ENCODE measurements around the gene SLC35F3. TPM values are rescaled to one million over a fixed set of nuclear protein-coding genes. Genes with fewer than 3 reads are reported as not detected.
A peak's percentile ranks its signal among the peaks of the same experiment; 100 is the strongest.

The SLC35F3 gene
- total RNA-seq, 2 donors from 2014 or later: 0.24 to 2.4 TPM

GRCh38 chr1:234265321-234265720 lies 360.8 kb downstream of the SLC35F3 start:
- no peaks in the 10 kb centered on the region for H3K27me3 Mint-ChIP-seq (ENCODE audit: low read depth)
- no peak for DNase-seq
- H3K9me3 Mint-ChIP-seq: peaks cover 0 to 2% of the 10 kb centered on the region in 2 donors
- no peak overlapping the region for H3K4me3 Mint-ChIP-seq
- ATAC-seq (replicated peaks in 1 of 2): no peak
- peaks cover 0 to 3% of the 10 kb centered on the region in 2 donors for H3K36me3 Mint-ChIP-seq (ENCODE audit: insufficient read depth in 2 of 2)
- no peak overlapping the region for H3K27ac Mint-ChIP-seq
- peaks cover 20% of the 10 kb centered on the region for H3K4me1 Mint-ChIP-seq (ENCODE audit: low read depth)

GRCh38 chr1:234265861-234266260 lies 361.4 kb downstream of the SLC35F3 start:
- H3K4me1 Mint-ChIP-seq (ENCODE audit: low read depth): peaks cover 20% of the 10 kb centered on the region
- H3K9me3 Mint-ChIP-seq: no peaks in the 10 kb centered on the region
- no peaks in the 10 kb centered on the region for H3K27me3 Mint-ChIP-seq (ENCODE audit: low read depth)
- no peaks in the 10 kb centered on the region for H3K36me3 Mint-ChIP-seq (ENCODE audit: insufficient read depth in 2 of 2)
- no peak for DNase-seq
- H3K4me3 Mint-ChIP-seq: no peak overlapping the region
- no peak overlapping the region for H3K27ac Mint-ChIP-seq
- ATAC-seq (replicated peaks in 1 of 2): no peak

DNA sequence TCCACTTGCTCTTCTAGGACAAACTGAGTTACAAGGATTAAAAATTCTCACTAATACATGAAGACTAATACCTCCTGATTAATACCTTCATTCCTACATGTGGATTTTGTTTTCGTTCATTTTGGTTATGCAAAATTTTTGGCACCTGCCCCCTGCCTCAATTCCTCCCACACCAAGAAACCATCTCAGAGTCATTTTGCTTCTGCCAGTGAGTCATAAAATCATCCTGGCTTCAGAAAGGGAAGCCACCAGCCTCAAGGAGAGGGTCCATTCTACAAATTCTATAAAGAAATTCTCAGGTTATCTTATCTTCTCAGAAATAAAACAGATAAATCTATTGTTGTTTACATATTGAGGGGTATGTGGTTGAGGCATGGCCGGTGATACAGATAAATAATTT lies 365.6 kb downstream of the SLC35F3 start:
- Mint-ChIP-seq H3K9me3 (no peaks in the 10 kb centered on the region), H3K4me1 (ENCODE audit: low read depth) (peaks cover 27% of the 10 kb centered on the region), H3K27ac (no peak overlapping the region), H3K27me3 (ENCODE audit: low read depth) (peaks cover 22% of the 10 kb centered on the region), H3K4me3 (peak overlapping the region in 1 of 2 donors; percentile 23), H3K36me3 (ENCODE audit: insufficient read depth in 2 of 2) (no peaks in the 10 kb centered on the region)
- DNase-seq (peak; percentile 11 to 14), ATAC-seq (replicated peaks in 1 of 2) (peak; percentile 27 to 34)

- DNase-seq (no peak), ATAC-seq (replicated peaks in 1 of 2) (peak; percentile 12 to 28)
- Mint-ChIP-seq H3K4me1 (ENCODE audit: low read depth) (peaks cover 27% of the 10 kb centered on the region), H3K27me3 (ENCODE audit: low read depth) (peaks cover 28% of the 10 kb centered on the region), H3K9me3 (no peaks in the 10 kb centered on the region), H3K36me3 (ENCODE audit: insufficient read depth in 2 of 2) (no peaks in the 10 kb centered on the region), H3K4me3 (peak overlapping the region; percentile 13 to 23), H3K27ac (no peak overlapping the region)
Observed at GRCh38 chr1:234270581-234271242, 366.2 kb downstream of the SLC35F3 start.

GRCh38 chr1:234271243-234271606 lies 366.7 kb downstream of the SLC35F3 start:
- peak; percentile 94 for ATAC-seq (replicated peaks in 1 of 2)

GRCh38 chr1:234272656-234273312 lies 368.3 kb downstream of the SLC35F3 start:
- Mint-ChIP-seq H3K4me3 (no peak overlapping the region), H3K27ac (no peak overlapping the region), H3K36me3 (ENCODE audit: insufficient read depth in 2 of 2) (no peaks in the 10 kb centered on the region), H3K9me3 (no peaks in the 10 kb centered on the region), H3K4me1 (ENCODE audit: low read depth) (peaks cover 27% of the 10 kb centered on the region), H3K27me3 (ENCODE audit: low read depth) (peaks cover 28% of the 10 kb centered on the region)
- ATAC-seq (replicated peaks in 1 of 2) (no peak), DNase-seq (no peak)

More at GRCh38 chr1:234271243-234271606, 366.7 kb downstream of the SLC35F3 start:
- Mint-ChIP-seq H3K27me3 (ENCODE audit: low read depth) (peaks cover 28% of the 10 kb centered on the region), H3K4me1 (ENCODE audit: low read depth) (peaks cover 27% of the 10 kb centered on the region), H3K9me3 (no peaks in the 10 kb centered on the region), H3K4me3 (peak overlapping the region; percentile 13 to 23), H3K27ac (no peak overlapping the region), H3K36me3 (ENCODE audit: insufficient read depth in 2 of 2) (no peaks in the 10 kb centered on the region)
- no peak for DNase-seq

- peaks cover 30% of the 10 kb centered on the region for H3K27me3 Mint-ChIP-seq (ENCODE audit: low read depth)
- no peaks in the 10 kb centered on the region for H3K36me3 Mint-ChIP-seq (ENCODE audit: insufficient read depth in 2 of 2)
- H3K27ac Mint-ChIP-seq: no peak overlapping the region
- H3K4me1 Mint-ChIP-seq (ENCODE audit: low read depth): peaks cover 27% of the 10 kb centered on the region
- H3K9me3 Mint-ChIP-seq: no peaks in the 10 kb centered on the region
- no peak for ATAC-seq (replicated peaks in 1 of 2)
- no peak for DNase-seq
- no peak overlapping the region for H3K4me3 Mint-ChIP-seq
Observed at GRCh38 chr1:234273981-234274380, 369.5 kb downstream of the SLC35F3 start.

DNA sequence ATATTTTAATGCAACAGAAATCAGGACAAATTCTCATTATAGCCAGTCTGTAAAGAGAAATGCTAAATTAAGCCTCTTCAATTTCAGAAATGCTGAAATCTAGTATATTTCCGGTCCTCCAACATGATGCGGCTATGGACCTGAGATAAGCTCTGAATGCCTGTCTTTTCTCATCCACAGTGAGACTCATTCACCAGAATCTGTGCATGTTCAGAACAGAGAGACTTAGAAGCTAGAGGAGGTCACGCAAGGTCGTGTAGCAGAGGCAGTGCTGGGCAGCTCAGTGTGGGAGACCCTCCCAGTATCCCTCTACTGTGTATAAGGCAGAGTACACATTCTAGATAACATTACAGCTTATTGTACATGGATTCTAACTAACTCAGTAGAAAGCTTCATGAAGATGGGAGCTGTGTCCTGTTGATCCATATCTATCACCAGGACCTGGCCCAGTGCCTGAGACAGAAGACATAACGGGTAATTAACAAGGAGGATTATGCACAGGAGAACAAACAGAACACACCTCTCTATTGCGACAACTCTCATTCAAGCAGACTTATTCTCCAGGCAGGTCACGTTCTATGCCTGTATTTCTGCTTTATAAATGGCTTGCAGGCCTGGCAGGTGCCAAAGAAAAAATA lies 371.8 kb downstream of the SLC35F3 start:
- Mint-ChIP-seq H3K27ac (no peak overlapping the region), H3K27me3 (ENCODE audit: low read depth) (peaks cover 33% of the 10 kb centered on the region), H3K36me3 (ENCODE audit: insufficient read depth in 2 of 2) (no peaks in the 10 kb centered on the region), H3K9me3 (no peaks in the 10 kb centered on the region), H3K4me1 (ENCODE audit: low read depth) (peaks cover 10% of the 10 kb centered on the region), H3K4me3 (no peak overlapping the region)
- ATAC-seq (replicated peaks in 1 of 2): no peak
- DNase-seq: no peak

DNA sequence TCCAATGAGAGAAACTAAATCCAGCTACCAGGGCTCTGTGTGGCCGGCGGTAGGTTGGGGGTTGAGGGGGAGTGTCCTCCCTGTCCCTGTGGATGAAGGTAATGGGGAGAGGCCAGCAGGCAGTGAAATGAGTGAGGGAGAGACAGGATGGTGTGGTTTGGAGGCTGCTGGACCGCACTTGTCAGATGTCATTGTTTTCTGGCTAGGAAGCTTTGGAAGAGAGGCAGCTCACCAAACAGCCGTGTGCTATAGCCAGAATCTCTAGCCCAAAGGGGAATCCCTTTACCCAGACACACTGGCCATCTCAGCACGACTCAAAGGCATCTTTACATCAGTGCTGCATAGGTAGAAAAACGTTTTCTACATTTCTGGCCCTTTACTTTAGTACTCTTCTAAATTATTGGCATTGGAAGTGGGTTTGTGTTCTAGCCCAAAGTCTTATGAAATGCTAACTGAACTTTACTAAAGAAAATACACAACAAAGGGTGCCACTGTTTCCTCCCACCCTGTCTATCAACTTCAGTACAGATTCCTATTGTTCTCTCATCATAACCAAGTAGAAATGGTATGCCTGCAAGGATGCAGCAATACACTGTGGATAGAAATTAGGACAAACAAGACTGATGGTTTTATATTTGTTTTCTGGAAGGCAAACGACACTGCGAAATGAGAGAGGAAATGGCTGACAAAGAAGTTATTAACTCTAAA lies 372.8 kb downstream of the SLC35F3 start:
- H3K4me1 Mint-ChIP-seq (ENCODE audit: low read depth): no peaks in the 10 kb centered on the region

DNA sequence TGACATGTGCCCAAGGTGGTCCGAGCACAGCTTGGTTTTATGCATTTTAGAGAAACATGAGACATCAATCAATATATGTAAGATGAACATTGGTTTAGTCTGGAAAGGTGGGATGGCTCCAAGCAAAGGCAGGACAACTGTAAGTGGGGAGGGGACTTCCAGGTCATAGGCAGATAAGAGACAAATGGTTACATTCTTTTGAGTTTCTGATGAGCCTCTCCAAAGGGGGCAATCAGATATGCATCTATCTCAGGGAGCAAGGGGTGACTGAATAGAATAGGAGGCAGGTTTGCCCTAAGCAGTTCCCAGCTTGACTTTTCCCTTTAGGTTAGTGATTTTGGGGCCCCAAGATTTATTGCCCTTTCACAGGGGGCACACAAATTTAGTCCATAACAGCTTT lies 374.5 kb downstream of the SLC35F3 start:
- H3K4me1 Mint-ChIP-seq (ENCODE audit: low read depth): no peaks in the 10 kb centered on the region
- H3K27ac Mint-ChIP-seq: no peak overlapping the region
- no peaks in the 10 kb centered on the region for H3K36me3 Mint-ChIP-seq (ENCODE audit: insufficient read depth in 2 of 2)
- no peaks in the 10 kb centered on the region for H3K9me3 Mint-ChIP-seq
- ATAC-seq (replicated peaks in 1 of 2) (no peak), DNase-seq (no peak)
- H3K27me3 Mint-ChIP-seq (ENCODE audit: low read depth): peaks cover 18% of the 10 kb centered on the region
- no peak overlapping the region for H3K4me3 Mint-ChIP-seq

More for the DNA sequence above, 372.8 kb downstream of the SLC35F3 start:
- H3K9me3 Mint-ChIP-seq: no peaks in the 10 kb centered on the region
- no peak overlapping the region for H3K4me3 Mint-ChIP-seq
- no peak overlapping the region for H3K27ac Mint-ChIP-seq
- DNase-seq (no peak), ATAC-seq (replicated peaks in 1 of 2) (no peak)
- no peaks in the 10 kb centered on the region for H3K36me3 Mint-ChIP-seq (ENCODE audit: insufficient read depth in 2 of 2)
- peaks cover 33% of the 10 kb centered on the region for H3K27me3 Mint-ChIP-seq (ENCODE audit: low read depth)

- no peak for ATAC-seq (replicated peaks in 1 of 2)
Observed at GRCh38 chr1:234280500-234280899, 376.0 kb downstream of the SLC35F3 start.

DNA sequence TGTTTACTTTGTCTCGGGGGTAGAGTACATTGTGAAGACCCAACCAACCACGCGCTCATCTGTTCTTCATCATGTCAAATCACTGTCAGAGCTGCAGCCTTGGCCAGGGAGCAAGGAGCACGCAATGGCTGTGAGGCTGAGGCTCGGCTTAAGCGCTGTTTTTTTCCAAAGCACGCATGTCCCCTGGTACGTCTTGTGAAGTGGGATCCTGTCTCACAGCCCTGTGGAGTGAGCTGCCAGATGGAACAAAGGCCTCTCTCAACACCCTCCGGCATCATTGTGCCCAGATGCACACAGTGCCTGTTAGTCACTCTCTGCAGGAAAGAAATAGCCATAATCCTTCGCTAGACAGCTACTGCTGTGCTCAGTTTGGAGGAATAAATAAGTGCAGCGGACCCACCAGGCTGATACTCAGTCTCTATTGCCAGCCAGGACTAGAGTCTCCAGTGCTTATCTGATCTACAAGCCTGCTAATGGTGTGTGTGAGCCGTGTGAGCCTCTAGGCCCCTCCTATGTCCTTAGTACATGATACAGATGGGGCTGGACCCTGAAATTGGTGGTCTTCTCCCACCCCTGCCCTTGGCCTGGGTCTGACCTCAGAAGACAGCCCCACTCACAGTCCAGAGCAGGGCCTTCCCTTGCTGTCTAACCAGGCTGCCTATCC lies 377.5 kb downstream of the SLC35F3 start:
- Mint-ChIP-seq H3K36me3 (ENCODE audit: insufficient read depth in 2 of 2) (no peaks in the 10 kb centered on the region), H3K27me3 (ENCODE audit: low read depth) (peaks cover 26% of the 10 kb centered on the region), H3K27ac (no peak overlapping the region), H3K9me3 (no peaks in the 10 kb centered on the region), H3K4me3 (no peak overlapping the region), H3K4me1 (ENCODE audit: low read depth) (no peaks in the 10 kb centered on the region)
- ATAC-seq (replicated peaks in 1 of 2) (no peak), DNase-seq (no peak)

More at GRCh38 chr1:234280500-234280899, 376.0 kb downstream of the SLC35F3 start:
- Mint-ChIP-seq H3K4me1 (ENCODE audit: low read depth) (no peaks in the 10 kb centered on the region), H3K4me3 (no peak overlapping the region), H3K9me3 (no peaks in the 10 kb centered on the region), H3K27ac (no peak overlapping the region), H3K36me3 (ENCODE audit: insufficient read depth in 2 of 2) (no peaks in the 10 kb centered on the region), H3K27me3 (ENCODE audit: low read depth) (peaks cover 17% of the 10 kb centered on the region)
- DNase-seq: no peak
